GM21423 (cell line): ENCODE results near the gene GPX7.

Source experiments
- ATAC-seq: cut with Tn5 transposase; IDR thresholded peaks from one replicate; pipeline ENCODE4 v1.9.1; 2021; ENCODE audit warnings: mild to moderate bottlenecking, moderate library complexity; ENCODE audit not compliant: unreplicated experiment

The GPX7 gene

GRCh38 chr1:52628614-52629324, 26.6 kb downstream of the GPX7 start:
- ATAC-seq = no peak

DNA sequence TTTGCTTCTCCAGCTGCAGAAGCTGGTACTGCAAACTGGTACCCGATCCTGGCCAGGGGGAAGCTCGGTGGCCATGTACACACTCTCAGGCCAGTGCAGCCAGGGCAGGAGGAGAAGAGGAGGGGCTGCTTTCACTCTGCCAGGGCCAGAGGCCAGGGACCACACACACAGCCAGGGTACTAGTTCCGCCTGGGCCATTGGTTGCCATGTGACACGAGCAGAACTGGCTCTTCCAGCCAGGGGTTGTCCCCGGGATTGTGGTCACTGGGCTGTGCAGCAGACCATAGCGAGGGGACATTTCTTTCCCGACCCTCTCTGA, 27.1 kb downstream of the GPX7 start:
- no peak for ATAC-seq

DNA sequence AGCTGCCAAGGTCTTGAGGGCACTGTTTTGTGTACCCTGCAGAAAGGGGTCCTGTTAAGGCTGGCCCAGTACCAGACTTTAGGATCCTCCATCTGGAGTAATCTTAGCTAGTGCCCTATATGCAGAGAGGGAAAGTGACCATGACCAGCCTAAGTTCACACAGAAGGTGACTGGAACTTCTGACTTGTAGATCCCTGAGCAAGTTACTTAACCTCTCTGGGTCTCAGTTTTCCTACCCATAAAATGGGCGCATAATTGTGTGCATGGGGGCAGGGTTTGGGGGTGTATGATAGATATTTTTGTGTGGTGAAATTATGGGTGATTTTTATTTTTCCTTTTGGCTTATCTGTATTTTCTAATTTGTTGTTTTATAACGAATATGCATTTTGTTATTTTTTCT, 27.5 kb downstream of the GPX7 start:
- ATAC-seq = no peak

- no peak for ATAC-seq
Observed at GRCh38 chr1:52631759-52632331, 29.7 kb downstream of the GPX7 start.

GRCh38 chr1:52632732-52633290, 30.6 kb downstream of the GPX7 start, which contains the start of gene SHISAL2A:
TSS of gene SHISAL2A (plus strand) at chr1:52633168. CDS start at chr1:52633494, 326 bp downstream.
- no peak for ATAC-seq

DNA sequence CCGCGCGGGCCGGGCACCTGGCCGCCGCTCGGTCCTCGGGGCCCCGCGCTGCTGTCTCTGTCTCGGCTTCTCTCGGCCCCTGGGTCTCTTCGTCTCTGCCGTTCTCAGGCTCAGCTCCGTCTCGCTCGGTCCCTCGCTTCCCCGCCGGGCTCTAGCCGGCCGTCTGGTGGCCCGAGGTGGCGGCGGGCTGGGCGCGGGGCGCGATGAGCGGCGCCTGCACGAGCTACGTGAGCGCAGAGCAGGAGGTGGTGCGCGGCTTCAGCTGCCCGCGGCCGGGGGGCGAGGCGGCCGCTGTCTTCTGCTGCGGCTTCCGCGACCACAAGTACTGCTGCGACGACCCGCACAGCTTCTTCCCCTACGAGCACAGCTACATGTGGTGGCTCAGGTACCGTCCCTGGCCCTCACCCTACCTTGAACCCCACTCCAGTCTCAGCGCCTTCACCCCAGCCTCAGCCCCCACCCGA, 31.2 kb downstream of the GPX7 start:
- no peak for ATAC-seq

GRCh38 chr1:52634111-52634510, 31.9 kb downstream of the GPX7 start:
- ATAC-seq = no peak

DNA sequence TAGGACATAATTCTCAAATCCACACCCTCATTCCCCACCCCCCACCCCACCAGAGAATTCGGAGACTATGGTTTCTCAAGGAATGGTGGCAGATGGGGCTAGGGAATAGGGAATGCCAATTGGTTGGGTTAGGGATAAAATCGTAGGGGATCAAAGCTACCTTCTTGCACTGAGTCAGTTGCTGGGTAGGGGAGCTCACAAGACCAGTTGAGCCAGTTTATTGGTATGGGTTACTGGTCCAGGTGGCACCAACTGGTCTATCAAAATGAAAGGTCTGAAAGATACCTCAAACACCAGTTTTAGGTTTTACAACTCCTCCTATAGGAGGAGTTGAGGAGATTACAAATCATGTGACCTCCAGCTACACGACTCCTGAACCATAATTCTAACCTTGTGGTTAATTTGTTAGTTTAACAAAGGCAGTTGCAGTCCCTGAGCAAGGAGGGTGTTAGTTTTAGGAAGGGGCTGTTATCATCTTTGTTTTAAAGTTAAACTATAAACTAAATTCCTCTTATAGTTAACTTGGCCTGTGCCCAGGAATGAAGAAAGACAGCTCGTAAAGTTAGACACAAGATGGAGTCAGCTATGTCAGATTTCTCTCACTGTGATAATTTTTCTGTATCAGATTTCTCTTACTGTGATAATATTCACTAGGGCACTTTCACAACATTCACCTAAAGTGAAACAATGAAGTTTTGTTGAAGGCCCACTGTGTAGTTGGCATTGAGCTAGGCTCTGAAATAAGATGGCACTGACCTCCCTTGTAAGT, 33.3 kb downstream of the GPX7 start:
- ATAC-seq = no peak

GRCh38 chr1:52636721-52637695, 34.8 kb downstream of the GPX7 start:
- ATAC-seq = peak; percentile 79

DNA sequence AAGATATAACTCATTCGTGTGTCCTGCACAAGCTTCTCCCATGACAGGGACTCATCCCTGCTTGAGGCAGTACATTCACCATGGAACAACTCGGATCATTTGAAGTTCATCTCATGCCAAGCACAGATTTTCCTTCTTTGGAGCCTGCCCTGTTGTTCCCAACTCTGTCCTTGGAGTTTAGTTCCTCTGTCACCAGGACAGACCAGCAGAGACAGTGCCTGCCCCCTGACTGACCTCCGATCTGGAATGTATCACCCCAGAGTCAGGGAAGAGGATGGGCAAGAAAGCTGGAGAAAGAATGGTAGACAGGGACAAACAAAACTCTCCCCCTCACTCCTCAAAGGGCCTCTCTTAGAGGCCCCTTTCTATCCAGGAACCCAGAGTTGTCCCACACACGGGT, 35.8 kb downstream of the GPX7 start:
- no peak for ATAC-seq

DNA sequence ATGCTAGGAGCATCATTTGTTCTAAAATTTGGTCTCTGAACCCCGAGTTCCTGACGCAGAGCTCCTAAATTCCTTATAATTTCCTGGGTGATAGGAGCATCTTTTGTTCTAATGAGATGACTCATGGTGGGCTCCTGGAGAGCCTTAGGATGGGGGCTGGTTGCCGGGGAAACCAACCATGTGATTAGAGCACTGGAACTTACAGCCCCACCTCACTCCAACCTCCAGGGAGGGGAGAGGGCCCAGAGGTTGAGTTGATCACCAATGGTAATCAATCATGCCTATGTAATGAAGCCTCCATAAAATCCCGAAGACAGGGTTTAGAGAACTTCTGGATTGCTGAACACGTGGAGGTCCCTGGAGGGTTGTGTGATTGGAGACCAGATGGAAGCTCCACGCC, 38.5 kb downstream of the GPX7 start:
- no peak for ATAC-seq

DNA sequence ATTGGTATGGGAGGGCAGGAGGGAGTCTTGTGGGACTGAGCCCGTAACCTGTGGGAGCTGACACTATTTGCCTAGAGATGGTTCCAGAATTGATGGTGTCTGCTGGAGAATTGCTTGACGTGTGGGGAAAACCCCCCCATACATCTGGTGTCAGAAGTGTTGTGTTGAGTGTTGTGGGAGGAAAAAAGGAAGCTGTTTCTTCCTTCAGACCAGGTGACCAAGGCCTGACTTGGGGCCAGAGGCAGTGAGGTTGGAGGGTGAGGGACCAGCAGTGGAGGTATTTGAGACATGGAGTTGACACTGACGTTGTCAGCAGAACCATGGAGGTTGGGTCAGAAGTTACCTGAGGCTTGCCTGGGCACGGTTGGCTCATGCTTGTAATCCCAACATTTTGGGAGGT, 39.1 kb downstream of the GPX7 start:
- ATAC-seq = no peak

DNA sequence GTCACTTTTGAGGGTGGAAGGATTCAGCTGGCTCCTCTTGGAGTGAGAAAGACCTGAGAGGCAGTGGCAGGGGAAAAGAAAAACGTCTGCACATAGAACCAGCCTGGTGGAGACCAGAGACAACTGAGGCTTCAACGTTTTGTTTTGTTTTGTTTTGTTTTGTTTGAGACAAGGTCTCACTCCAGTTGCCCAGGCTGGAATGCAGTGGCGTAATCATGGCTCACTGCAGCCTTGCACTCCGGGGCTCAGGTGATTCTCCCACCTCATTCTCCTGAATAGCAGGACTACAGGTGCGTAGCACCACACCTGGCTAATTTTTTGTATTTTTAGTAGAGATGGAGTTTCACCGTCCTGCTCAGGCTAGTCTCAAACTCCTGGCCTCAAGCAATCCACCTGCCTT, 43.1 kb downstream of the GPX7 start:
- ATAC-seq = no peak

- no peak for ATAC-seq
Observed at GRCh38 chr1:52651904-52652303, 49.7 kb downstream of the GPX7 start.

DNA sequence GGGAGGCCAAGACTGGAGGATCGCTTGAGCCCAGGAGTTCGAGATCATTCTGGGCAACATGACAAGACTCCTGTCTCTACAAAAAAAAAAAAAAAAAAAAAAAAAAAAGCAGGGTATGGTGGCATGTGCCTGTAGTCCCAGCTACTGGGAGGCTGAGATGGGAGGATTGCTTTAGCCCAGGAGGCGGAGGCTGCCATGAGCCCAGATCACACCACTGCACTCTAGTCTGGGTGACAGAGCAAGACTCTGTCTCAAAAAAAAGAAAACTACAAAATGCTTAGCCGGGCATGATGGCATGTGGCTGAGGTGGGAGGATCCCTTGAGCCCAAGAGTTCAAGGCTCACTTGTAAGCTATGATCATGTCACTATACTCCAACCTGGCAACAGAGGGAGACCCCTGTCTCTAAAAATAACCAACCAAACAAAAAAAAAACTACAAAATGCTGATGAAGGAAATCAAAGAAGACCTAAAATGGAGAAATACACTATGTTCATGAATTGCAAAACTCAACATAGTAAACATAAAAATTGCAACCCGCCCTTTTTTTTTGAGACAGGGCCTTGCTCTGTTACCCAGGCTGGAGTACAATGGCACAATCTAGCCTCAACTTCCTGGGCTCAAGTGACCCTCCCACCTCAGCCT, 51.2 kb downstream of the GPX7 start:
- no peak for ATAC-seq

DNA sequence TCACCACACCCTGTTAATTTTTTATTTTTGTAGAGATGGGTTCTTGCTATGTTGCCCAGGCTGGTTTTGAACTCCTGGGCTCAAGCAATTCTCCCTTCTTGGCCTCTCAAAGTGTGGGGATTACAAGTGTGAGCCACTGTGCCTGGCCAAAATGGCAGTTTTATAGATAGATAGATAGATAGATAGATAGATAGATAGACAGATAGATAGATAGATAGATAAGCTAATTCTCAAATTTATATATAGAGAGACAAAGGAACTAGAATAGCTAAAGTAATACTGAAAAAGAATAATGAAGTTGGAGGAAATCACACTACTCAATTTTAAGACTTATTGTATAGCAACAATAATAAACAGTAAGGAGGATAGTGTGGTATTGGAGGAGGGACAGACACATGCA, 51.9 kb downstream of the GPX7 start:
- no peak for ATAC-seq

- ATAC-seq = no peak
Observed at GRCh38 chr1:52657702-52658101, 55.5 kb downstream of the GPX7 start.
